NCI-H2029 (cell line): ENCODE results near the gene C1QC.

ENCODE experiments used
- DNase-seq: peaks from one replicate; lab custom pipeline; 2025; lab: John Stamatoyannopoulos, UW

C1QC gene

GRCh38 chr1:22680726-22681125, 37.3 kb downstream of the C1QC start:
- peak; percentile 62 for DNase-seq

DNA sequence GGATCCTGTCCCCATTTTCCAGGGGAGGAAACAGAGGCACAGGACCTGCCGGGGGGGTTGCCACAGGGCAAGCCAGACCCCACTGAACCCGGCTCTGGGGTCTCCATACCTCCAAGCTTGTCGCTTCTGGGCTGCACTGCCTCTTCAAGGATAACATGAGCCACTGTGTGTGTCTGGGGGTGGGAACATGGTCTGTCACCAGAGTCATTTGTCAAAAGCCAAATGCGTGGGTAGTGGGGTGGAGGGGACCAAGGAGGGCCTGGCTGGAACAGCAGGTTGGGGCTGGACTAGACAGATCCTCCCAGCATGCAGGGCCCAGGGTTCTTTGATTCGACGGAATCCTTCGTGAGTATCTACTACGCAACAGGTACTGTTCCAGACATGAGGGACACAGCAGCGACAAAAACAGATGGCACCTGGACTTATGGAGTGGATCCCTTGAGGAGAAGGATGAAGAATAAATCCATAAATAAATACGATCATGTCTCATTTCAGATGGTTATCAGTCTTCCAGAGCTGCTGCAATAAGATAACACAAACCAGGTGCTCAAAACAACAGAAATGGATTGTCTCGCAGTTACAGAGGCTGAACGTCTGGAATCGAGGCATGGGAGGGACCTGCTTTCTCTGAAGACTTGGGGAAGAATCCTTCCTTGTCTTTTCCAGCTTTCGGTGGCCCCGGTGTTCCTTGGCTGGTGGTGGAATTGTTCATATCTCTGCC, 38.3 kb downstream of the C1QC start:
- DNase-seq = no peak

GRCh38 chr1:22683547-22683946, 40.1 kb downstream of the C1QC start:
- no peak for DNase-seq

- no peak for DNase-seq
Measured at GRCh38 chr1:22685591-22686059, 42.2 kb downstream of the C1QC start.

DNA sequence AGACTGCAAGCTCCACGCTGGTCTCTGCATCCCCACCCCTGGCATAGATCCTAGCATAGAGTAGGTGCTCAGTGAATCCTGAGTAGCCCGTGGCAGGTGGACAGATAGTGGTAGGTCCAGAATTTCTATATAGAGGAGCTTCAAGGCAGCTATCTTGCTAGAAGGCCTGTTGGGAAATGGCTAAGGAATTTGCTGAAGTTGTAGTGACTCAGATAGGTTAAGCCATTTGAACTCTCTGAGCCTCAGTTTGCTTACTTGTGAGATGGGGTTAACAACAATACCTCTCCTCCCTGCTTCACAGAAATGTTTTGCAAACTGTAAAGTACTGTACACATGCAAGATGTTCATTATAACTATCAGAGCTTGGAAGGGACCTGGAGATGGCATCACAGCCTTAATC, 43.8 kb downstream of the C1QC start:
- no peak for DNase-seq

DNA sequence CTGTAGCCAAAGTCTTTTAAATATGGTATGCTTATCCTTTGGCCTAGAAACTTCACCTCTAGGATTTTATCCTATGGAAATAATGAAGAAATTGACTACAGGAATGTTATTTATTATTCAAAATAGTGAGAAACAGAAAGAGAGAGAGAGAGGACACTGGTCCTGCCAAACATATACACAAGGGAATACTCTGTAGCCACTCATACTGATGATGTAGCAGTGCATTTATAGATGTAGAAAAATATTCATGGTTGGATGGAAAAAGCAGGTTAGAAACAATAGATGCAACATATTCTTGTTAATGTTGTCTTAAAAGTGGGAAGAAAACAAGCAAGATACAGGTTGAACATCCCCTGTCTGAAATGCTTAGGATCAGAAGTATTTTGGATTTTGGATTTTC, 45.0 kb downstream of the C1QC start:
- no peak for DNase-seq

DNA sequence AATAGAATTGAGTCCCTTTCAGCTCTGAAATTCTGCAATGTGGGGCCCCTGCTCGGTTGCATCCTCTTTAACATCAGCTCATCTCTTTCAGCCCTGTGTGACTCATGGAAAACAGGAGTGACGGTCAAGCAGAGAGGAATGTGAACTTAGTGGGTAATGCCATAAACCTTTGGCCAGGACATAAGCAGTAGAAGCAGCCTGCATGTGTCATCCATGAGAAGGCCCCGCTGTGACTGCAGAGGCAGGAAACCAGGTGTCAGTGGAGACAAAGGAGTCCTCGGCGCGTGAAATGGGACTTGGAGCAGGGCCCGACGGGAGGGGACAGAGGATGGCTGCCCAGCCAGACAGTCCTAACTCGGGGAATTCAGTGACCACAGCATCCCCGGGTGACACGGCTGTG, 46.1 kb downstream of the C1QC start:
- DNase-seq = peak; percentile 84

- DNase-seq = no peak
Measured at GRCh38 chr1:22691031-22691753, 47.8 kb downstream of the C1QC start.

DNA sequence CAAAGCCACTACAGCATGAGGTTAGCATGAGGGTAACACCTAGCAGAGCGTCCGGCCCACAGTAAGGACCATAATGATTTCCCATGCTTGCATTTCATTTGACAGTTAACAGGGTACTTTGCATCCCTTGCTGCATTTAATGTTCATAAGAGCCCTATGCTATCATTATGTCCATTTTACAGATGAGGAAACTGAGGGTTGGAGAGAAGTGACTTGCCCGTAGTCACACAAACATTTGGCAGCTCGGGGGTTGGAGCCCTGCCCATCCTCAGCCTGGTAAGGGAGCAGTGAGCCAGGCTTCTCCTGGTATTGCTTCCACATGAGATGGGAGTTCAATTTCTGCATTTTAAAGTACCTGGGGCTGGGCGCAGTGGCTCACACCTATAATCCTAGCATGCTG, 50.7 kb downstream of the C1QC start:
- DNase-seq = no peak

DNA sequence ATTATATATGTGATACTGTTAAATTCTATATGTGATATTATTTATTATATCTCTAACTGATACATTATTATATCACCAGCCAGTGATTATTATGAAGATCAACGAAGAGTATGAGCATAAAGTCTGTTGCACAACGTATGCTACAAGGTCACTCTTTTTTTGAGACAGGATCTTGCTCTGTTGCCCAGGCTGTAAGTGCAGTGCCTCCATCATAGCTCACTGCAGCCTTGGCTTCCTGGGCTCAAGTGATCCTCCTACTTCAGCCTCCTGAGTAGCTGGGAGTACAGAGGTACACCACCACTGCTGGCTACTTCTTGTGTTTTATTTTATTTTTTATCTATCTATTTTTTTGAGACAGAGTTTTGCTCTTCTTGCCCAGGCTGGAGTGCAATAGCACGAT, 53.2 kb downstream of the C1QC start:
- no peak for DNase-seq
